Neural progenitor cell (in vitro differentiated cells): Measurements from ENCODE around the gene TEAD1. TPM values are rescaled to one million over a fixed set of nuclear protein-coding genes. Genes with fewer than 3 reads are reported as not detected.

Experiments used
- DNase-seq: peaks from one replicate; pipeline ENCODE4 v3.0.0-alpha.2; 2016; ENCODE audit warnings: low spot score
- H2AFZ ChIP-seq: fragments of 200-600 bp; sonication (generic); replicated peaks from 2 replicates; pipeline ENCODE4 v1.6.1; 2016; ENCODE audit warnings: antibody characterized with exemption
- H3F3A ChIP-seq: fragments of 200-600 bp; sonication (generic); 2 replicates; pipeline ENCODE4 v1.6.1; 2016; ENCODE audit warnings: antibody characterized with exemption, low read depth
- H3K27ac ChIP-seq: fragments of 200-600 bp; sonication (generic); 2 replicates; pipeline ENCODE4 v1.5.1; 2016; ENCODE audit warnings: mild to moderate bottlenecking
- H3K27me3 ChIP-seq: fragments of 200-600 bp; sonication (generic); 2 replicates; pipeline ENCODE4 v1.6.1; 2016; ENCODE audit warnings: mild to moderate bottlenecking, moderate library complexity
- H3K36me3 ChIP-seq: fragments of 200-600 bp; sonication (generic); 2 replicates; pipeline ENCODE4 v1.5.1; 2016
- H3K4me1 ChIP-seq: fragments of 200-600 bp; sonication (generic); 2 replicates; pipeline ENCODE4 v1.6.1; 2016; ENCODE audit warnings: mixed run types
- H3K4me2 ChIP-seq: fragments of 200-600 bp; sonication (generic); 2 replicates; pipeline ENCODE4 v1.6.1; 2016
- H3K4me3 ChIP-seq: fragments of 200-600 bp; sonication (generic); 2 replicates; pipeline ENCODE4 v1.5.1; 2016
- H3K79me2 ChIP-seq: fragments of 200-600 bp; sonication (generic); 2 replicates; pipeline ENCODE4 v1.6.1; 2016; ENCODE audit warnings: low read depth
- H3K9ac ChIP-seq: fragments of 200-600 bp; sonication (generic); 2 replicates; pipeline ENCODE4 v1.6.1; 2016
- H3K9me3 ChIP-seq: fragments of 200-600 bp; sonication (generic); 2 replicates; pipeline ENCODE4 v1.5.1; 2016; ENCODE audit warnings: low read depth
- H4K20me1 ChIP-seq: fragments of 200-600 bp; sonication (generic); 2 replicates; pipeline ENCODE4 v1.6.1; 2016; ENCODE audit warnings: low read depth
- H3K27ac Mint-ChIP-seq: 3 replicates; pipeline ENCODE4 v1.8.0; 2021; ENCODE audit warnings: mixed read lengths
- H3K27me3 Mint-ChIP-seq: 2 replicates; pipeline ENCODE4 v1.8.0; 2022; ENCODE audit warnings: low read depth, mild to moderate bottlenecking, inconsistent platforms, moderate library complexity, mixed read lengths; ENCODE audit not compliant: insufficient read depth
- H3K36me3 Mint-ChIP-seq: 3 replicates; pipeline ENCODE4 v1.8.0; 2021; ENCODE audit warnings: mixed read lengths
- H3K4me1 Mint-ChIP-seq: 3 replicates; pipeline ENCODE4 v1.8.0; 2021; ENCODE audit warnings: mixed read lengths
- H3K4me3 Mint-ChIP-seq: 3 replicates; pipeline ENCODE4 v1.8.0; 2021; ENCODE audit warnings: mild to moderate bottlenecking, moderate library complexity, mixed read lengths
- H3K9me3 Mint-ChIP-seq: 3 replicates; pipeline ENCODE4 v1.8.0; 2020; ENCODE audit warnings: mixed read lengths
- EZH2 ChIP-seq: fragments of 200-600 bp; sonication (generic); IDR thresholded peaks from 2 replicates; pipeline ENCODE4 v1.6.1; 2017; ENCODE audit warnings: antibody characterized with exemption, mild to moderate bottlenecking, moderate library complexity
- EZH2phosphoT487 ChIP-seq: fragments of 200-600 bp; sonication (generic); IDR thresholded peaks from 2 replicates; pipeline ENCODE4 v1.6.1; 2017; ENCODE audit warnings: antibody characterized with exemption
- total RNA-seq: library from RNA; depleted of rRNA; stranded (reverse); fragments of >200 nt; gene quantifications from 2 replicates; pipeline ENCODE4 v1.2.3, GENCODE V29; 2015; ENCODE audit warnings: low replicate concordance
- TF ChIP-seq, protein P1 (sequence below): fragments of 200-600 bp; sonication (generic); IDR thresholded peaks from 2 replicates; pipeline ENCODE4 v1.5.1; 2017; ENCODE audit warnings: antibody characterized with exemption, mild to moderate bottlenecking

Gene TEAD1
- total RNA-seq, 1 donor from 2014 or later: 98.3 TPM

DNA sequence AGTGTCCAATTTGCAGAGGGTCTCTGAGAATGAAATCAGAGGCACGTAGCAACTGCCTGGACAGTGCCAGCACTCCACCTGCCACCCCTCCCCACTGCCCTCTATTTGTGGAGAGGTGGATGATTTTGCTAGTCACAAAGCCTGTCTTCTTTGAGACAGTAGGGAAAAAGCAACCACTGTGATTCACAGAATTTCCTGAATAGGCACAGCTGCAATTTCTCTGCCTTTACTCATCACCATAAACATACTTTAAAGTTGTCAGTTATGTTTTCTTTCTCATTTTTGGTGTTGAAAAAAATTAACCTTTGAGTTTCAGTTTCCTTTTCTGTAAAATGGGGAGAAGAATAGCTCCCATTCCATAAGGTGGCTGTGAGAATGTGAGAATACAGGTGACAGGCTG lies 134.3 kb downstream of the TEAD1 start:
- Histone ChIP-seq H3K27ac (no peak overlapping the region), H2AFZ (no peak overlapping the region), H3K4me3 (no peak overlapping the region), H3K79me2 (peaks cover 100% of the 10 kb centered on the region), H4K20me1 (peaks cover 98% of the 10 kb centered on the region), H3F3A (peaks cover 2% of the 10 kb centered on the region), H3K9ac (no peak overlapping the region), H3K4me2 (no peak overlapping the region), H3K4me1 (peaks cover 41% of the 10 kb centered on the region), H3K27me3 (no peaks in the 10 kb centered on the region), H3K36me3 (no peaks in the 10 kb centered on the region), H3K9me3 (no peaks in the 10 kb centered on the region)
- TF ChIP-seq, protein P1, sequence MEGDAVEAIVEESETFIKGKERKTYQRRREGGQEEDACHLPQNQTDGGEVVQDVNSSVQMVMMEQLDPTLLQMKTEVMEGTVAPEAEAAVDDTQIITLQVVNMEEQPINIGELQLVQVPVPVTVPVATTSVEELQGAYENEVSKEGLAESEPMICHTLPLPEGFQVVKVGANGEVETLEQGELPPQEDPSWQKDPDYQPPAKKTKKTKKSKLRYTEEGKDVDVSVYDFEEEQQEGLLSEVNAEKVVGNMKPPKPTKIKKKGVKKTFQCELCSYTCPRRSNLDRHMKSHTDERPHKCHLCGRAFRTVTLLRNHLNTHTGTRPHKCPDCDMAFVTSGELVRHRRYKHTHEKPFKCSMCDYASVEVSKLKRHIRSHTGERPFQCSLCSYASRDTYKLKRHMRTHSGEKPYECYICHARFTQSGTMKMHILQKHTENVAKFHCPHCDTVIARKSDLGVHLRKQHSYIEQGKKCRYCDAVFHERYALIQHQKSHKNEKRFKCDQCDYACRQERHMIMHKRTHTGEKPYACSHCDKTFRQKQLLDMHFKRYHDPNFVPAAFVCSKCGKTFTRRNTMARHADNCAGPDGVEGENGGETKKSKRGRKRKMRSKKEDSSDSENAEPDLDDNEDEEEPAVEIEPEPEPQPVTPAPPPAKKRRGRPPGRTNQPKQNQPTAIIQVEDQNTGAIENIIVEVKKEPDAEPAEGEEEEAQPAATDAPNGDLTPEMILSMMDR: no peak
- TF ChIP-seq EZH2phosphoT487: no peak
- TF ChIP-seq EZH2: no peak
- H3K27me3 Mint-ChIP-seq: peaks cover 2% of the 10 kb centered on the region
- peaks cover 12% of the 10 kb centered on the region for H3K36me3 Mint-ChIP-seq
- H3K27ac Mint-ChIP-seq: no peak overlapping the region
- peaks cover 74% of the 10 kb centered on the region for H3K4me1 Mint-ChIP-seq
- no peaks in the 10 kb centered on the region for H3K9me3 Mint-ChIP-seq
- no peak overlapping the region for H3K4me3 Mint-ChIP-seq
- no peak for DNase-seq

DNA sequence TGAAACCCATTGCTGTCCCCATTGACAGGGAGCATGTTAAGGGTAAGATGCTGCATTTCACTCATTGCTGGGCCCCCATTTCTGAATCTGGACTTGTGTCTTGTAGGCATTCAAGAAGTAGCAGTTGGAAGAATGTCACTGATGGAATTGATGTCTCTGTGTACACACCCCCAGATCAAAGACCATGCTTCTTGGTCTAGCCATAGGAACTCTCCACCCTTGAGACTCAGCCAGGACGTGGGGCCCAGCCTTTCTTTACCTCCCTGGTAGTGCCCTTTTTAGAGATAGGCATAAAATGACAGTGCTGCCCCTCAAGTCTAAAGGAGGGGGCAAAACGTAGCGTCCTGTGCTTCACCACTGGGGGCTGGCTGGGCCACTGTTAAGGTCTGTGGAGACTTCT lies 135.1 kb downstream of the TEAD1 start:
- H3K36me3 Mint-ChIP-seq: peaks cover 12% of the 10 kb centered on the region
- no peaks in the 10 kb centered on the region for H3K36me3 ChIP-seq
- H4K20me1 ChIP-seq: peaks cover 98% of the 10 kb centered on the region
- no peak overlapping the region for H3K4me3 Mint-ChIP-seq
- peaks cover 37% of the 10 kb centered on the region for H3K4me1 ChIP-seq
- H3K27me3 Mint-ChIP-seq: peaks cover 2% of the 10 kb centered on the region
- H3K4me2 ChIP-seq: no peak overlapping the region
- no peak overlapping the region for H3K27ac ChIP-seq
- DNase-seq: no peak
- peaks cover 100% of the 10 kb centered on the region for H3K79me2 ChIP-seq
- TF ChIP-seq EZH2phosphoT487 (no peak), EZH2 (no peak)
- TF ChIP-seq, protein P1: no peak
- no peaks in the 10 kb centered on the region for H3K9me3 Mint-ChIP-seq
- no peaks in the 10 kb centered on the region for H3F3A ChIP-seq
- H2AFZ ChIP-seq: no peak overlapping the region
- H3K27me3 ChIP-seq: no peaks in the 10 kb centered on the region
- H3K27ac Mint-ChIP-seq: no peak overlapping the region
- H3K9ac ChIP-seq: no peak overlapping the region
- H3K4me3 ChIP-seq: no peak overlapping the region
- H3K9me3 ChIP-seq: no peaks in the 10 kb centered on the region
- H3K4me1 Mint-ChIP-seq: peaks cover 74% of the 10 kb centered on the region

DNA sequence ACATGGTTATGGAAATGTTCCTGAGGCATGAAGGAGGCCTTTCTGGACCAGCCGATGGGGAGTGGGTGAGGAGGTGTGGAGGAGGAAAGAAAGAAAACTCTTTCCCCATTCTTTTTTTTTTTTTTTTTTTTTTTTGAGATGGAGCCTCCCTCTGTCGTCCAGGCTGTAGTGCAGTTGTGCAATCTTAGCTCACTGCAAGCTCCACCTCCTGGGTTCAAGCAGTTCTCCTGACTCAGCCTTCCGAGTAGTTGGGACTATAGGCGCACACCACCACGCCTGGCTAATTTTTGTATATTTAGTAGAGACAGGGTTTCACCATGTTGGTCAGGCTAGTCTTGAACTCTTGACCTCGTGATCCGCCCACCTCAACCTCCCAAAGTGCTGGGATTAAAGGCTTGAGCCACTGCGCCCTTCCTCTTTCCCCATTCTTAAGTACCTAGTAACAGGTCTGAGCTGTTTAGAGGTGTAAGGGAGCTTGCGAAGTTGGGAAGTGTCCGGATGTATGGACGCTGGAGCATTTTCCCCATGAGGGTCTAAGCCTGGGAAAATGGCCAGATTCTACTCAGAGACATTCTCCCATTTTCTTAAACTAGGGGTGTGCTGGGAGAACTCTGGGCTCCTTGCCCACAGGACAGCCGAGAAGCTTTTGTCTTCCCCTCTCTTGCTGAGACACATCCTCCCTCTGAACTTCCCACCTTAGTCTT lies 135.8 kb downstream of the TEAD1 start:
- DNase-seq: no peak
- Mint-ChIP-seq H3K4me1 (peaks cover 74% of the 10 kb centered on the region), H3K4me3 (no peak overlapping the region), H3K27me3 (peaks cover 2% of the 10 kb centered on the region), H3K9me3 (no peaks in the 10 kb centered on the region), H3K27ac (no peak overlapping the region), H3K36me3 (peaks cover 12% of the 10 kb centered on the region)
- Histone ChIP-seq H4K20me1 (peaks cover 98% of the 10 kb centered on the region), H3K27me3 (no peaks in the 10 kb centered on the region), H3F3A (no peaks in the 10 kb centered on the region), H3K27ac (no peak overlapping the region), H3K79me2 (peaks cover 97% of the 10 kb centered on the region), H3K9ac (no peak overlapping the region), H3K4me3 (no peak overlapping the region), H3K9me3 (no peaks in the 10 kb centered on the region), H3K4me2 (no peak overlapping the region), H2AFZ (no peak overlapping the region), H3K4me1 (peaks cover 35% of the 10 kb centered on the region), H3K36me3 (no peaks in the 10 kb centered on the region)
- TF ChIP-seq EZH2 (no peak), EZH2phosphoT487 (no peak)
- TF ChIP-seq, protein P1: no peak
